Endothelial cell of umbilical vein (primary cell): ENCODE measurements around the gene SLC30A3. TPM values are rescaled to one million over a fixed set of nuclear protein-coding genes. Genes with fewer than 3 reads are reported as not detected.

Experiments
- BruUV-seq: library from RNA; stranded (reverse); fragments of 400-500 nt; replicated peaks from 2 replicates; lab custom pipeline; 2021; lab: Mats Ljungman, UMichigan
- CTCF ChIA-PET: fragments of 300-600, 350-600 bp; sonication (Branson Sonifier 250); formaldehyde crosslinking; loops from one replicate; lab custom pipeline; 2021; ENCODE audit warnings: antibody characterized with exemption, inconsistent platforms; lab: Charles Lee
- POLR2A ChIA-PET: fragments of 300-600, 350-600 bp; sonication (Branson Sonifier 250); formaldehyde crosslinking; loops from one replicate; lab custom pipeline; 2021; ENCODE audit warnings: antibody characterized with exemption, inconsistent platforms; lab: Charles Lee
- DNase-seq: peaks from one replicate; pipeline ENCODE4 v3.0.0-alpha.2; 2011; ENCODE audit warnings: low read depth, low spot score
- FAIRE-seq: peaks from 2 replicates; lab custom pipeline; 2011; peaks lifted over from hg19 to GRCh38; lab: Jason Lieb, UNC
- H2AFZ ChIP-seq: 2 replicates; pipeline ENCODE4 v1.6.0; 2012; ENCODE audit warnings: low read depth, low read length, control low read depth, inconsistent platforms
- H3K27ac ChIP-seq: 2 replicates; pipeline ENCODE4 v1.5.1; 2011; ENCODE audit warnings: low read depth, mild to moderate bottlenecking, control low read depth, low read length, moderate library complexity; ENCODE audit not compliant: insufficient read depth
- H3K27me3 ChIP-seq, 2 experiments: 2 replicates each; pipeline versions ENCODE4 v1.6.0 to v1.6.1; 2011; ENCODE audit warnings: low read length in 2 of 2, mixed read lengths in 1 of 2; ENCODE audit not compliant: control insufficient read depth in 2 of 2, insufficient read depth in 2 of 2
- H3K36me3 ChIP-seq, 2 experiments: 2 replicates in 1 of 2; 3 replicates in 1 of 2; pipeline ENCODE4 v1.5.1; 2011; ENCODE audit warnings: low read length in 2 of 2, mild to moderate bottlenecking in 1 of 2, moderate library complexity in 1 of 2; ENCODE audit not compliant: control insufficient read depth in 2 of 2, insufficient read depth in 2 of 2; ENCODE audit errors: extremely low read depth in 1 of 2
- H3K4me1 ChIP-seq: 3 replicates; pipeline ENCODE4 v1.5.1; 2011; ENCODE audit warnings: mild to moderate bottlenecking, low read length; ENCODE audit not compliant: control insufficient read depth, insufficient read depth; ENCODE audit errors: extremely low read depth
- H3K4me2 ChIP-seq: 2 replicates; pipeline ENCODE4 v1.6.1; 2011; ENCODE audit warnings: low read length, control low read depth, mixed read lengths; ENCODE audit not compliant: insufficient read depth
- H3K4me3 ChIP-seq, 3 experiments: fragments of 200-600 bp in 1 of 3; sonication (generic), shearing (Covaris generic) in 1 of 3; replicated peaks in 1 of 3; 2 replicates each; pipeline ENCODE4 v1.5.1; 2011 to 2016; ENCODE audit warnings: control low read depth in 3 of 3, low read length in 3 of 3, mild to moderate bottlenecking in 2 of 3, inconsistent platforms in 1 of 3, low read depth in 1 of 3, moderate library complexity in 1 of 3; ENCODE audit not compliant: insufficient read depth in 1 of 3
- H3K79me2 ChIP-seq: 2 replicates; pipeline ENCODE4 v1.6.0; 2012; ENCODE audit warnings: low read length, inconsistent platforms; ENCODE audit not compliant: control insufficient read depth, insufficient read depth
- H3K9ac ChIP-seq: replicated peaks from 2 replicates; pipeline ENCODE3; 2011; ENCODE audit warnings: low read length, control low read depth; ENCODE audit not compliant: insufficient read depth; ENCODE audit errors: extremely low read depth
- H3K9me1 ChIP-seq: replicated peaks from 3 replicates; pipeline ENCODE4 v1.6.0; 2011; ENCODE audit warnings: mild to moderate bottlenecking, low read length; ENCODE audit not compliant: control insufficient read depth, insufficient read depth; ENCODE audit errors: extremely low read depth
- H3K9me3 ChIP-seq: replicated peaks from 2 replicates; pipeline ENCODE4 v1.5.1; 2012; ENCODE audit warnings: low read length, inconsistent platforms; ENCODE audit not compliant: control insufficient read depth, insufficient read depth
- H4K20me1 ChIP-seq: replicated peaks from 2 replicates; pipeline ENCODE3; 2011; ENCODE audit warnings: mild to moderate bottlenecking, low read length; ENCODE audit not compliant: control insufficient read depth, insufficient read depth; ENCODE audit errors: extremely low read depth
- EZH2 ChIP-seq: IDR thresholded peaks from 2 replicates; pipeline ENCODE4 v1.6.1; 2012; ENCODE audit warnings: borderline replicate concordance, low read depth, mild to moderate bottlenecking, moderate library complexity, low read length, inconsistent platforms; ENCODE audit not compliant: severe bottlenecking
- FOS ChIP-seq: IDR thresholded peaks from 2 replicates; pipeline ENCODE4 v1.6.1; 2011; ENCODE audit warnings: mild to moderate bottlenecking, low read length, moderate library complexity, borderline replicate concordance; ENCODE audit not compliant: insufficient read depth
- GATA2 ChIP-seq: IDR thresholded peaks from 2 replicates; pipeline ENCODE4 v1.7.0; 2011; ENCODE audit warnings: low read depth, mild to moderate bottlenecking, moderate library complexity, mixed read lengths, low read length; ENCODE audit not compliant: insufficient read length, insufficient read depth
- JUN ChIP-seq: IDR thresholded peaks from 2 replicates; pipeline ENCODE4 v1.6.1; 2011; ENCODE audit warnings: borderline replicate concordance, low read depth; ENCODE audit not compliant: insufficient read length, insufficient read depth
- MYC ChIP-seq: IDR thresholded peaks from one replicate; pipeline ENCODE4 v1.6.1; 2011; ENCODE audit warnings: mild to moderate bottlenecking, low read depth, low read length
- POLR2A ChIP-seq: IDR thresholded peaks from 2 replicates; pipeline ENCODE4 v1.6.1; 2012; ENCODE audit warnings: low read depth, mild to moderate bottlenecking, control low read depth, low read length
- POLR2AphosphoS5 ChIP-seq: IDR thresholded peaks from 2 replicates; pipeline ENCODE4 v1.6.1; 2012; ENCODE audit warnings: low read depth, mild to moderate bottlenecking, control low read depth, low read length, moderate library complexity; ENCODE audit not compliant: insufficient read depth
- dilution Hi-C: fragments of 300-500 bp; cut with MboI; formaldehyde crosslinking; loops from one replicate; pipeline ENCODE4 v1.15.0; 2019; ENCODE audit warnings: low sequenced_read_pairs; ENCODE audit not compliant: extremely low pct_ligation_motif_present
- intact Hi-C: fragments of 100-400 bp; cut with micrococcal nuclease; formaldehyde crosslinking; loops from one replicate; pipeline ENCODE4 v1.10.0; 2022
- polyA plus RNA-seq, 4 experiments: library from polyadenylated mRNA; depleted of rRNA in 3 of 4; stranded (reverse) in 3 of 4; unstranded in 1 of 4; fragments of >200 nt; gene quantifications; 2 replicates each; pipeline versions ENCODE4 v1.2.1 to v1.2.3, GENCODE V29; 2011 to 2012; ENCODE audit warnings: missing spikeins in 1 of 4
- total RNA-seq: library from RNA; stranded (reverse); gene quantifications from 2 replicates; pipeline ENCODE4 v1.2.3, GENCODE V29; 2021
- TF ChIP-seq, protein P1 (sequence below), 2 donors: IDR thresholded peaks; 1 replicate in 1 of 2; 2 replicates in 1 of 2; pipeline ENCODE4 v1.5.1; 2011; ENCODE audit warnings: low read length in 2 of 2, mild to moderate bottlenecking in 2 of 2, moderate library complexity in 2 of 2, control low read depth in 1 of 2, inconsistent platforms in 1 of 2, low read depth in 1 of 2; ENCODE audit not compliant: insufficient read depth in 1 of 2; ENCODE audit errors: extremely low read depth in 1 of 2
- TF ChIP-seq, protein P2 (sequence below): IDR thresholded peaks from 2 replicates; pipeline ENCODE4 v1.6.1; 2011; ENCODE audit not compliant: insufficient read depth, insufficient read length

SLC30A3 gene
- total and polyA plus RNA-seq, 2 donors (not counting 3 experiments of a cell fraction or from before 2014, with no cell fraction given), result 16.7 to 63.9 TPM

DNA sequence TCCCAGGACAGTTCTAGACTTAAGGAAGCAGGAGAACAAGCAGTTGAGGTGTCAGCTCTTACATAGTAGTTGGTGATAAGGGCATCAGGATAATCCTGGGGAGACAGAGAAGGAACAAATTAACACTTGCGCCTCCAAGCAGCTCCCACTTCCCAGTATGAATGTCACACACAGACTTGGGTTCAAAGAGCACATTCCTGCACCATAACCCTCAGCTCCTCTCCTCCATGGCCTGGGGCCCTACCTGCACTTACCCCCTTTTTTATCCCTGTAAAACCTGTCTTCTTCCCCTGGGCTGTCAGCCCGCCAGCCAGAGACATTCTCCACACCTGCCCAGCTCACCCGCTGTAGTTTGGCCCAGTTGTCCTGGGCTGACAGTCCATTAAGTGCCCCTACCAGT lies 49.3 kb upstream of the SLC30A3 start:
- H3K4me3 ChIP-seq, result no peak overlapping the region
- no peaks in the 10 kb centered on the region for H4K20me1 ChIP-seq
- peaks cover 10 to 17% of the 10 kb centered on the region in 2 experiments for H3K27me3 ChIP-seq
- H3K4me1 ChIP-seq, result peaks cover 6% of the 10 kb centered on the region
- H2AFZ ChIP-seq, result no peak overlapping the region
- H3K27ac ChIP-seq, result no peak overlapping the region
- dilution Hi-C loops (no loop called here), intact Hi-C loops (no loop called here)
- no peaks in the 10 kb centered on the region for H3K9me1 ChIP-seq
- BruUV-seq, result no TSS peak
- H3K79me2 ChIP-seq, result no peaks in the 10 kb centered on the region
- peaks cover 0 to 3% of the 10 kb centered on the region in 2 experiments for H3K36me3 ChIP-seq
- no peak overlapping the region for H3K9ac ChIP-seq
- TF ChIP-seq POLR2A (no peak), GATA2 (no peak), FOS (no peak), MYC (no peak), POLR2AphosphoS5 (no peak), EZH2 (no peak), JUN (no peak)
- TF ChIP-seq, protein P1, sequence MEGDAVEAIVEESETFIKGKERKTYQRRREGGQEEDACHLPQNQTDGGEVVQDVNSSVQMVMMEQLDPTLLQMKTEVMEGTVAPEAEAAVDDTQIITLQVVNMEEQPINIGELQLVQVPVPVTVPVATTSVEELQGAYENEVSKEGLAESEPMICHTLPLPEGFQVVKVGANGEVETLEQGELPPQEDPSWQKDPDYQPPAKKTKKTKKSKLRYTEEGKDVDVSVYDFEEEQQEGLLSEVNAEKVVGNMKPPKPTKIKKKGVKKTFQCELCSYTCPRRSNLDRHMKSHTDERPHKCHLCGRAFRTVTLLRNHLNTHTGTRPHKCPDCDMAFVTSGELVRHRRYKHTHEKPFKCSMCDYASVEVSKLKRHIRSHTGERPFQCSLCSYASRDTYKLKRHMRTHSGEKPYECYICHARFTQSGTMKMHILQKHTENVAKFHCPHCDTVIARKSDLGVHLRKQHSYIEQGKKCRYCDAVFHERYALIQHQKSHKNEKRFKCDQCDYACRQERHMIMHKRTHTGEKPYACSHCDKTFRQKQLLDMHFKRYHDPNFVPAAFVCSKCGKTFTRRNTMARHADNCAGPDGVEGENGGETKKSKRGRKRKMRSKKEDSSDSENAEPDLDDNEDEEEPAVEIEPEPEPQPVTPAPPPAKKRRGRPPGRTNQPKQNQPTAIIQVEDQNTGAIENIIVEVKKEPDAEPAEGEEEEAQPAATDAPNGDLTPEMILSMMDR (IDR thresholded peaks at IDR 0.05; ENCODE audit: extremely low read depth in 1 of 2, insufficient read depth in 1 of 2, low read depth in 1 of 2, low read length in 2 of 2), result no peak
- TF ChIP-seq, protein P2, sequence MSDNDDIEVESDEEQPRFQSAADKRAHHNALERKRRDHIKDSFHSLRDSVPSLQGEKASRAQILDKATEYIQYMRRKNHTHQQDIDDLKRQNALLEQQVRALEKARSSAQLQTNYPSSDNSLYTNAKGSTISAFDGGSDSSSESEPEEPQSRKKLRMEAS, result no peak
- ChIA-PET POLR2A (no interaction called here), CTCF (interaction anchor here (1.0 to 1.6 kb wide), 2 partner anchors 9 to 13 kb away, joined by 3 to 4 read pairs; no protein-coding TSS in a partner anchor)
- no peak overlapping the region for H3K4me2 ChIP-seq
- DNase-seq (no peak), FAIRE-seq (no peak)
- H3K9me3 ChIP-seq, result no peaks in the 10 kb centered on the region
